Urothelium cell line (cell line): Measurements from ENCODE around the gene CFC1.
"Not testable (repeated sequence)": the region's sequence is repeated elsewhere in the genome, so short reads cannot be mapped to it uniquely, and the experiment has no call there.

ENCODE experiments used
- DNase-seq: peaks from one replicate; pipeline ENCODE4 v3.0.0; 2011; ENCODE audit warnings: low spot score, mixed read lengths
- FAIRE-seq: peaks from 2 replicates; lab custom pipeline; 2011; peaks lifted over from hg19 to GRCh38; lab: Jason Lieb, UNC

The CFC1 gene

GRCh38 chr2:130599393-130599792 lies at the start of gene CFC1:
CFC1 (minus strand) TSS chr2:130599575; CDS start chr2:130599287, 288 bp downstream.
- DNase-seq, FAIRE-seq: not testable (repeated sequence)

- FAIRE-seq, DNase-seq: not testable (repeated sequence)
These were observed 42.3 kb upstream of the CFC1 start for GRCh38 chr2:130641688-130642087.

GRCh38 chr2:130638973-130639372 lies 39.6 kb upstream of the CFC1 start:
- FAIRE-seq, DNase-seq: not testable (repeated sequence)

- not testable (repeated sequence) for DNase-seq, FAIRE-seq
These were observed 29.6 kb upstream of the CFC1 start for GRCh38 chr2:130628784-130629475.

GRCh38 chr2:130611140-130611539 lies 11.8 kb upstream of the CFC1 start, which contains the start of gene POTEJ:
POTEJ (plus strand) TSS chr2:130611440; CDS start chr2:130611533, 93 bp downstream.
- not testable (repeated sequence) for DNase-seq, FAIRE-seq

- FAIRE-seq, DNase-seq: not testable (repeated sequence)
These were observed 11.1 kb upstream of the CFC1 start for GRCh38 chr2:130610486-130610885.

GRCh38 chr2:130609002-130609920 lies 9.9 kb upstream of the CFC1 start:
- DNase-seq: not testable (repeated sequence)
- peak; percentile 92 for FAIRE-seq

GRCh38 chr2:130608276-130609001 lies 9.1 kb upstream of the CFC1 start:
- not testable (repeated sequence) for FAIRE-seq, DNase-seq

- not testable (repeated sequence) for DNase-seq, FAIRE-seq
These were observed 2.4 kb upstream of the CFC1 start for GRCh38 chr2:130601648-130602302.

- DNase-seq, FAIRE-seq: not testable (repeated sequence)
These were observed 551 bp upstream of the CFC1 start for GRCh38 chr2:130599926-130600325.

GRCh38 chr2:130598463-130598862 lies 912 bp downstream of the CFC1 start:
- not testable (repeated sequence) for FAIRE-seq, DNase-seq

- DNase-seq, FAIRE-seq: not testable (repeated sequence)
These were observed 1.4 kb downstream of the CFC1 start for GRCh38 chr2:130597994-130598393.

GRCh38 chr2:130596757-130597156 lies 2.6 kb downstream of the CFC1 start:
- DNase-seq: not testable (repeated sequence)
- FAIRE-seq: peak; percentile 67

GRCh38 chr2:130594011-130594410 lies 5.4 kb downstream of the CFC1 start:
- DNase-seq, FAIRE-seq: not testable (repeated sequence)

GRCh38 chr2:130592791-130593414 lies 6.5 kb downstream of the CFC1 start:
- DNase-seq, FAIRE-seq: not testable (repeated sequence)

GRCh38 chr2:130590842-130591359 lies 8.5 kb downstream of the CFC1 start:
- peak; percentile 58 for FAIRE-seq
- not testable (repeated sequence) for DNase-seq

GRCh38 chr2:130590170-130590841 lies 9.1 kb downstream of the CFC1 start:
- DNase-seq, FAIRE-seq: not testable (repeated sequence)

- DNase-seq, FAIRE-seq: not testable (repeated sequence)
These were observed 10.5 kb downstream of the CFC1 start for GRCh38 chr2:130588688-130589458.
